Measurements from ENCODE around the gene RUBCNL.

- TF ChIP-seq CTCF (IDR thresholded peaks at IDR 0.05; ENCODE audit: low read length) (no peak), EZH2 (IDR thresholded peaks at IDR 0.05; ENCODE audit: borderline replicate concordance, low read length) (no peak)
Measured at GRCh38 chr13:46313432-46314257, 73.4 kb downstream of the RUBCNL start.
